NT2/D1 (cell line): ENCODE data around the gene DCC.

ENCODE experiments used
- SUZ12 ChIP-seq: IDR thresholded peaks from 2 replicates; pipeline ENCODE4 v1.6.1; 2011; ENCODE audit not compliant: insufficient read length, insufficient read depth; ENCODE audit errors: extremely low read depth
- YY1 ChIP-seq: IDR thresholded peaks from 2 replicates; pipeline ENCODE4 v1.6.1; 2011; ENCODE audit not compliant: insufficient read length, insufficient read depth
- ZNF274 ChIP-seq: IDR thresholded peaks from 2 replicates; pipeline ENCODE4 v1.6.1; 2011; ENCODE audit warnings: mild to moderate bottlenecking, low read depth, low read length

DNA sequence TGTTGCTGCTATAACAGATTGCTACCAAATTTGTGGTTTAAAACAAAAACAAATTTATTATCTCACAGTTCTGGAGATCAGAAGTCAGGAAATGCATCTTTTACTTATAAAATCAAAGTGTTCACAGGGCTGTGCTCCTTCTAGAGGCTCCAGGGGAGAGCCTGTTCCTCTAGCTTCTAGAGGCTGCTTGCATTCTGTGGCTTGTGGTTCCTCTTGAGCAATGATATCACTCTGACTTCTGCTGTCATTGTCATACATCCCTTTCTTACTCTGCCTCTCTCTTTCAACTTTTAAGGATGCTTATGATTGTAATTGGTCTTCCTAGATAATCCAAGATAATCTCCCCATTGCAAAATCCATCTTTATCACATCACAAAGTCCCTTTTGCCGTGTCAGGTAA lies 6.1 kb upstream of the DCC start:
- TF ChIP-seq SUZ12 (no peak), YY1 (no peak), ZNF274 (no peak)
